Measurements from ENCODE around the gene OLAH.

Gene OLAH

DNA sequence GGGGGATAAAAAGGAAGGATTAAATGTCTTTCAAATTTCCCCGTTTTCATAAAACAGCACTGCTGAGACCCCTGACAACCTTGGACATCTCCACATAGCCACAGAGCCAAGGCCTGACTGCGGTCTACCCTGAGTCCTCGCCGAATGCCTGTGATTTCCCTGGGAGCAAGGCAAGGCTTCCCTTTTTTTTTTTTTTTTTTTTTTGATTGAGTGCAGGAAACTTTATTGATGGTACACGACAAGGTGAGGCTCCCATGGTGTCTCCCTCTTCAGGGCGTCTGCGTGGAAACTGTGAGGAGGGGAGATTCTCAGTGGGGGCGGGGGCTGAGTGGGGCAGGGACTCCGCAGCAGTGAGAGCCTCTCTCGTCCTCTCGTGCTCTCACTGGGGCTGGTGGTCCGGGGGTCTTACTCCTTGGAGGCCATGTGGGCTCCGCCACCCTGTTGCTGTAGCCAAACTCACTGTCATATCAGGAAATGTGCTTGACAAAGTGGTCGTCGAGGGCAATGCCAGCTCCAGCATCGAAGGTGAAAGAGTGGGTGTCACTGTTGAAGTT is 49.2 kb downstream of the OLAH start:
- TF ChIP-seq, protein P1, sequence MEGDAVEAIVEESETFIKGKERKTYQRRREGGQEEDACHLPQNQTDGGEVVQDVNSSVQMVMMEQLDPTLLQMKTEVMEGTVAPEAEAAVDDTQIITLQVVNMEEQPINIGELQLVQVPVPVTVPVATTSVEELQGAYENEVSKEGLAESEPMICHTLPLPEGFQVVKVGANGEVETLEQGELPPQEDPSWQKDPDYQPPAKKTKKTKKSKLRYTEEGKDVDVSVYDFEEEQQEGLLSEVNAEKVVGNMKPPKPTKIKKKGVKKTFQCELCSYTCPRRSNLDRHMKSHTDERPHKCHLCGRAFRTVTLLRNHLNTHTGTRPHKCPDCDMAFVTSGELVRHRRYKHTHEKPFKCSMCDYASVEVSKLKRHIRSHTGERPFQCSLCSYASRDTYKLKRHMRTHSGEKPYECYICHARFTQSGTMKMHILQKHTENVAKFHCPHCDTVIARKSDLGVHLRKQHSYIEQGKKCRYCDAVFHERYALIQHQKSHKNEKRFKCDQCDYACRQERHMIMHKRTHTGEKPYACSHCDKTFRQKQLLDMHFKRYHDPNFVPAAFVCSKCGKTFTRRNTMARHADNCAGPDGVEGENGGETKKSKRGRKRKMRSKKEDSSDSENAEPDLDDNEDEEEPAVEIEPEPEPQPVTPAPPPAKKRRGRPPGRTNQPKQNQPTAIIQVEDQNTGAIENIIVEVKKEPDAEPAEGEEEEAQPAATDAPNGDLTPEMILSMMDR (IDR thresholded peaks at IDR 0.05; ENCODE audit: control insufficient read depth, extremely low read depth, insufficient read depth): no peak
- DNase-seq (ENCODE audit: low read depth): no peak
- H3K4me3 ChIP-seq (ENCODE audit: low read depth, low read length): no peak overlapping the region

DNA sequence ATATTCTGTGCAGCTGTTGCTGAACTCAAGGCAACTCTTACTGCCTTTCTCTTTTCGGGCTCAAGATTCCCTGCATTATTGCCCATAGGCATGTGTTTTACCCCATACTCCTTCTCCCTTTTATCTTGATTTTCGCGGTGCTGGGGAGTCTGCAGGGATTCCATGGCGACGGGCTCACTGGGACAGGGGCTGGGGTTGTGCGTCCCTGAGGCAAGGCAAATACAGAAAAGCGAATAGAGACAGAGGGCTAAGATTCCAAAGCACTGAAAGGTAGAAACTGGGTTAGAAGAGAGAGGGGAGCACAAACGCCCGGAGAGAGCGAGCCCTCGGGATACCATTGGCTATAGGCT is 52.9 kb downstream of the OLAH start:
- TF ChIP-seq, protein P1 (IDR thresholded peaks at IDR 0.05; ENCODE audit: control insufficient read depth, extremely low read depth, insufficient read depth): no peak
- H3K4me3 ChIP-seq (ENCODE audit: low read depth, low read length): peak overlapping the region; percentile 92
- DNase-seq (ENCODE audit: low read depth): no peak

DNA sequence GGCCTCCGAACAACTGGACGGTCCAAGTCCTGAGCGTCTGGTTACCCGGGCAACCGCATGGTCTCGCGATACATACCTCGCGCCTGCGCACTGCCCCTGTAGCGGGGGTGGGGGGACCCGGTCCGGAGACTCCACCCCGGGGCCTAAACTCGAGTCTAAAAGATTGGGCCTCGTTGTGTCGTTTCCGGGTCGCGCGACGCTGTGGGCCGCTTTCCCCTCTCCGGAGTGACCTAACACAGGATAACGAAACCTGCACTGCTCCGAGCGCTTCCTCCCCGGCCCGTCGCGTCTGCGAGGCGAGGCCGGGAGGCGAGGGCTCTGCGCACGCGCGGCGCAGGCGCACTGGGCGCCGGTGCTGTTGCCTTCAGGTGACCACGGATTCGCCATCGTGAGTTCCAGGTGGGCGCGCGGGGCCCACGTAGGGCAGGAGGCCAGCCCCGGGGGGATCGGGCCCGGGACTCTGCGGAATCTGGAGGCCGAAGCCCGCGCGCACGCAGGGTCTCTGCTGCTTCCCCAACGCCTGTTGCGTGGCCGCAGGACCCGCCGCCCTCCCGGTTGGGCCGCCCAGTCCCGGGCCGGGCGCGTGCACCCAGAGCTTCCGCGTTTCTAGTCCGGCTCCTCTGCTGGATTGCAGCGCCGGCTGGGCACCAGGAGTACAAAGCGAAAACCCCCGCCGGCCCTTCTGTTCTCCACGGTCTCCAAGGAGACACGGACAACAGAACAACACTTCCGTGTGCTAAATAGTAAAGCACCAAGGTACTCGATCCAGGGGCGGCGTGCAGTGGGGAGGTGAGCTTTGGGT is 53.5 kb downstream of the OLAH start, which contains the start of gene RPP38:
Gene RPP38 (plus strand): TSS at position 345 of the 802 bp plus-strand sequence. CDS start 5,960 bp downstream, outside the sequence.
- TF ChIP-seq, protein P1 (IDR thresholded peaks at IDR 0.05; ENCODE audit: control insufficient read depth, extremely low read depth, insufficient read depth): no peak
- peak; percentile 77 for DNase-seq (ENCODE audit: low read depth)
- peak within 1 kb of the TSS; percentile 92 for H3K4me3 ChIP-seq (ENCODE audit: low read depth, low read length)

DNA sequence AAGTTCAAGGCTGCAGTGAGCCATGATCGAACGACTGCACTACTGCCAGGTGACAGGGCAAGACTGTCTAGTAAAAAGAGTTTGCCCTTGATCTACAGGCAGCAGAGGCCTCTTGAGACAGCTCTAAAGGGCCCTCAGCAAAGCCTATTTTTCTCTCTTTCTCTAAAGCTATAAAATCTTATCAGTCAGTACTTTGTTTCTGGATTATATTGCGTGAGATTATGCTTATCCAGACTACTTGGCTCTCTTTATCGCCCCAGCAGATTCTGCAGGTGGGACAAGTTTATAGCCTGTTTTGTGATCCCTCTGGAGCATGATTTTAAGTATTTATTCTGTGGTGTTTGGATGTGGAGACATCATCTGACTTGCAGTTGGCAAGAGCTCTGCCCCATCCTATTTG is 56.1 kb downstream of the OLAH start:
- TF ChIP-seq, protein P1 (IDR thresholded peaks at IDR 0.05; ENCODE audit: control insufficient read depth, extremely low read depth, insufficient read depth): no peak
- DNase-seq (ENCODE audit: low read depth): no peak
- H3K4me3 ChIP-seq (ENCODE audit: low read depth, low read length): no peak overlapping the region

DNA sequence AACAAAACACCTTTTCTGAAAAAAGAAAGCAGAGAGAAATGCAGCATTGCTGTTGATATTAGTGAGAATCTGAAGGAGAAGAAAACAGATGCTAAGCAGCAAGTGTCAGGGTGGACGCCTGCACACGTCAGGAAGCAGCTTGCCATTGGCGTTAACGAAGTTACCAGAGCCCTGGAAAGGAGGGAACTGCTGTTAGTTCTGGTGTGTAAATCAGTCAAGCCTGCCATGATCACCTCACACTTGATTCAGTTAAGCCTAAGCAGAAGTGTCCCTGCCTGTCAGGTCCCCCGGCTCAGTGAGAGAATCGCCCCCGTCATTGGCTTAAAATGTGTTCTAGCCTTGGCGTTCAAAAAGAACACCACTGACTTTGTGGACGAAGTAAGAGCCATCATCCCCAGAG is 59.8 kb downstream of the OLAH start:
- no peak overlapping the region for H3K4me3 ChIP-seq (ENCODE audit: low read depth, low read length)
- DNase-seq (ENCODE audit: low read depth): no peak
- TF ChIP-seq, protein P1 (IDR thresholded peaks at IDR 0.05; ENCODE audit: control insufficient read depth, extremely low read depth, insufficient read depth): no peak

DNA sequence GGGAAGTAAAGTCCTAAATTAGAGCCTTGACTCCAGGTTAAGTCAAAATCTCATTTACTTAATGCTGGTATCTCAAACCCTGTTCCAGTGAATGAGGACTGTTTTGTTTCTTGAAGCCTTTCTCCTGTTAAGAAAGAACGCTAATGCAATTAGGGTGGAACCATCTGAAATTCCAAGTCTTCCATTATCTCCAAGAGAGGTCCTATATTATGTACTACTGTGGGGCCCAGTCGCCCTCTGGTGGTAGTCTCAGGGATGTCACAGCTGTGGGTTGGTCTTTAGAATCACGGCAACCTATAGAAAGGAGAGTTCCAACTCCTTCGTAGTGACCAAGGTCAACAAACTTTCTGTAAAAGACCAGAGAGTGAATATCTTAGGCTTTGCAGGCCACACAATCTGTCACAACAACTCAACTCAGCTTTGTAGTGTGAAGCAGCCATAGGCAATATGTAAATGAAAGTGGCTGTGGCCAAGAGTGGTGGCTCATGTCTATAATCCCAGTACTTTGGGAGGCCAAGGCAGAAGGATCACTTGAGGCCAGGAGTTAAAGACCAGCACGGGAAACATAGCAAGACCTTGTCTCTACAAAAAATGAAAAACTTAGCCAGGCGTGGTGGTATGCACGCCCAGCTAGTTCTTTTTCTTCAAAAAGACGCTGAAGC is 62.7 kb downstream of the OLAH start:
- no peak overlapping the region for H3K4me3 ChIP-seq (ENCODE audit: low read depth, low read length)
- TF ChIP-seq, protein P1 (IDR thresholded peaks at IDR 0.05; ENCODE audit: control insufficient read depth, extremely low read depth, insufficient read depth): peak; percentile 86
- DNase-seq (ENCODE audit: low read depth): peak; percentile 53
